ENCODE results near the gene MRNIP.

MRNIP gene, protein sequence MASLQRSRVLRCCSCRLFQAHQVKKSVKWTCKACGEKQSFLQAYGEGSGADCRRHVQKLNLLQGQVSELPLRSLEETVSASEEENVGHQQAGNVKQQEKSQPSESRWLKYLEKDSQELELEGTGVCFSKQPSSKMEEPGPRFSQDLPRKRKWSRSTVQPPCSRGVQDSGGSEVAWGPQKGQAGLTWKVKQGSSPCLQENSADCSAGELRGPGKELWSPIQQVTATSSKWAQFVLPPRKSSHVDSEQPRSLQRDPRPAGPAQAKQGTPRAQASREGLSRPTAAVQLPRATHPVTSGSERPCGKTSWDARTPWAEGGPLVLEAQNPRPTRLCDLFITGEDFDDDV

DNA sequence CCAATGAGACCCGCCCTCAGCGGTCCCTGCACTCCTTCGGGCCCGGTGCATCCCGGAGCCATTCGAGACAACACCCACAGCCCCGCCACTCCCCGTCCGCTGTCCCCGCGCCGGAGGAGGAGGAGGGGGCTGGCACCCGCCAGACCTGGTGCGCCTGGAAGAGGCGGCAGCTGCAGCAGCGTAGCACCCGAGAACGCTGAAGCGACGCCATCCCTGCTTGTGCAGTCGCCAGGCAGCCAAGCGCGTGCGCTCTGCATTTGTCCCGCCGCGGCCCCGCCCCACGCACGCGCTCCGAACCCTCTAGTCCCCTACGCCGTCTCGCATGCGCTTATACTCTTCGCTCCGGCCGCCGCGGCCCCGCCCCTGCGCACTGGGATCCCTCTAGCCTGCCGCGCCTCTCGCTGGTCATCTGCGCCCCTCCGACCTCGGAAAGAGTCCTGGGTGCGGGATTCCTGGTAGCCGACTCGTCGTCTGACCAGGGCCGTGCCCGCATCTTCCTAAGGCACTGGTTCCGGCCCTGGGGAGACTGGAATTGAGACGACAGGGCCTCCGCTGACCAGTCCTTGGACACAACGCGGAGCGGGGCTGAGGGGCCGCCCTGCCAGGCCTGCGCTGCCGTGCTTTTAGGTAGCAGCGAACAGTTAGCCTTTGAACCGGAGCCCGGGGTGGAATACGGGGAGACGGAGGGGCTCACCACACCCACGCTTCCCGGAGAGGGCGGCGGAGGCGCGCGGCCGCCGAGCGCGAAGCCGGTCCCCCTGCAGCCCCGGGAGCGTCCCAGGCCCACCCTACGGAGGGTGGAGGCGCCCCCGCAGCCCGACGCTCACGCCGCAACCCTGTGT lies at the start of gene MRNIP:
Gene MRNIP, minus strand, starts transcription at position 232 of the 842 bp plus-strand sequence. Its CDS starts 21 bp downstream, at position 211.
- TF ChIP-seq GATA3 (IDR thresholded peaks at IDR 0.05; ENCODE audit: low read depth, low read length) (no peak), GATA2 (IDR thresholded peaks at IDR 0.05; ENCODE audit: low read depth, low read length) (no peak)

DNA sequence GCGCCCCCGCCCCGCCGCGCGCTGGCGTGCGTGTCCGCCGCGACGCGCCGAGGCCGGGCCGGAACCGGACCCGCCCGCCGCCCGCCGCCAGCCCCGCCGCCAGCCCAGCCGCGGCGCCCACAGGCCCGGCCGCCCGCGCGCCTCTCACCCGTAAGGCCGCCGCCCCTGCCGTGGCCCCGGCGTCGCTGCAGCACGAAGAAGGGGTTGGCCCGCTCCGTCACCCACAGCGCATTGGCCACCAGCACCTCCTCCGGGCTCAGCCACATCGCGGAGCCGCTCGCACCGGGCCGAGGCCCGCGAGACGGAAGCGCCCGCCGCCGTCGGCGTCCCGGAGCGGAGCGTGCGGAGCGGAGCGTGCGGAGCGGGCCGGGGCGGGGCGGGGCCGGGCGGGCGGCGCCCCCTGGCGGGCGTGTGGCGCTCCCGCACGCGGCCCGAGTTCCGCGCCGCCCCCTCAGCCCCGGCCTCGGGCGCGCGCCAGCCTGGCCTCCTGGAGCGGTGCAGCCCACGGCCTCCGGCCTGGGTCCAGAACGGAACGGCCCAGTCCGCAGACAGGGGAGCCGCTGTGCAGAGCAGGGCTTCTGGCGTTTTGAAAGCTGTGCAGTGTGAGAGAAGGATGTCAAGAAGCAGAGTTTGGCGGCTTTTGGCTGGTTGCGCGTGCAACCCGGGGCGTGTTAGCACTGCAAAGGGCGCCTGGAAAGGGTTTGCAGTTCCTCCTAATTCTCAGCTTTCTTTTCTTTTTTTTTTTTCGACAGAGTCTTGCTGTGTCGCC lies 49.1 kb upstream of the MRNIP start, which contains the start of gene TBC1D9B:
Gene TBC1D9B, minus strand, starts transcription at position 342 of the 769 bp plus-strand sequence. Its CDS starts 76 bp downstream, at position 266.
- TF ChIP-seq GATA3 (IDR thresholded peaks at IDR 0.05; ENCODE audit: low read depth, low read length) (no peak), GATA2 (IDR thresholded peaks at IDR 0.05; ENCODE audit: low read depth, low read length) (no peak)

DNA sequence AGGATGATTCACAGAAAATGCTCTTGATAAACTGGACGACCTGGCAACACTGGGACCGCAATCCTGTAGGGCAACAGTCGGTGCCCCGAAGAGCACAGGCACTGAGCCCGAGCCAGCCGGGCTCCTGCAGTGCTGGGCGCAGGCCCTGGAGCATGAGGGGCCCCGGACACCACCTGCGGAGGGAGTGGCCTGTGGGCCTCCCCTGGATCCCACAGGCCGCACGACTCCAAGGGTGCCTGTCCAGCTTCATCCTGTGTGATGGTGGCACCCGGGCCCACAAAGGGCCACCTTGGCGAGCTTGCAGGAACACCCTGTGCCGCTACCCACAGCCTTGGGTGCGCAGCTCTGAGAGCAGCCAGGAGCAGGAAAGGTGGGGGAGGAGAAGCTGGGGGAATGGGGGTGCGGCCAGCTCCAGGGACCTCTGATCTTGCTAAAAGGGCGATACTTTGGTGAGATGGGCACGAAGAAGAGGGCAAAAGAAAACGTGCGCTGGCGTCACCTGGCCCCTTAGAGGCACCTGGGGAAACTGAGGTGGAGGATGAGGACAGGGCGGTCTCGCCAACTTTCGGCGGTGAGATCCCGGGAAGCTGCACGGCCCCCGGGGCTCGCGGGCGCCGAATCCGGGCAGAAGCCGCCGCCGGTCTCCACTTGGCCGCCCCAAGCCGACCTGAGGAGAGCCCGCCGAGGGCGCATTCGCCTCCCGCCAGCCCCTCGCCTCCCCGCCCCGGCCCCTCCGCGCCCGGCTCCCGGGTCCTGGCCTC lies 48.4 kb upstream of the MRNIP start:
- no peak for TF ChIP-seq GATA3 (IDR thresholded peaks at IDR 0.05; ENCODE audit: low read depth, low read length)
- no peak for TF ChIP-seq GATA2 (IDR thresholded peaks at IDR 0.05; ENCODE audit: low read depth, low read length)

DNA sequence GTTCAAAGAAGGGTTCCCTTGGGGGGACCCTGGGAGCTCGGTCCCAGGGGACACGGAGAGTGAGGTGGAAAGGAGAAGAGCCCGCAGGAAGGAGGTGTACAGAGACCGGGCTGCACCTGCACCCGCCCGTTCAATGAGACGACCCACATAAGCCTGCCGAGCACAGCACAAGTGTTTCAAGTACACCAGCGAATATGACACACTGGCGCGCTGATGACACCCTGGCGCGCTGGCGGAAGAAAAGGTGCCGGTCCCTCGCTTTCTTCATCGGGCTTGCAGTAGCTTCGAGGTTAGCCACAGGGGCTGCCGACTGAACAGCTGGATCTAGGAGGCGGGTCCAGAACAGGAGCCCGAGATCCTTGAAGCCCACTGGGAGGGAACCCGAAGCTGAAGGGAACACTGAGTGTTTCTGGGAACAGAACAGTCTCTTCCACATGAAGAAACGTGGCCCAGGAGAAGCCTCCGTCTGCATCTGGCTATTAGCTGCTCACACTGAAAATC lies 47.7 kb upstream of the MRNIP start:
- TF ChIP-seq GATA3 (IDR thresholded peaks at IDR 0.05; ENCODE audit: low read depth, low read length) (no peak), GATA2 (IDR thresholded peaks at IDR 0.05; ENCODE audit: low read depth, low read length) (no peak)

DNA sequence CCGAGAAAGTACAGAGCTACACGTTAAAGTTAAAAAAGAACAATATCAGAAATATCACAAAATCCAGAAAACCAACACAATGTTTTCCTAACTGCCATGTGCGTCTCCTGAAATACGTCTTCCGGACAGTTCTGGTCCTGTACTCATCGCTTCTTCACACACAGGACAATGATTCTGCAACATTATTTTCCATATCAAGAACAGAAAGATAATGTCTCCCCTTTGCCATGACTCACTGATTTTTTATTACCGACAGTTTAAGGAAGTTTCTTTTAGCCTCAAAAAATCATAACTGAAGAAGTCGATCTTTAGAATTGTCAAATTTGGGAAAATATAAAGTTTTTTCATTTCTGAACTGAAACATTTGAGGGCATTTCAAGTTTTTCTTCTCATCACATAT lies 46.5 kb upstream of the MRNIP start:
- TF ChIP-seq GATA2 (IDR thresholded peaks at IDR 0.05; ENCODE audit: low read depth, low read length) (no peak), GATA3 (IDR thresholded peaks at IDR 0.05; ENCODE audit: low read depth, low read length) (no peak)

DNA sequence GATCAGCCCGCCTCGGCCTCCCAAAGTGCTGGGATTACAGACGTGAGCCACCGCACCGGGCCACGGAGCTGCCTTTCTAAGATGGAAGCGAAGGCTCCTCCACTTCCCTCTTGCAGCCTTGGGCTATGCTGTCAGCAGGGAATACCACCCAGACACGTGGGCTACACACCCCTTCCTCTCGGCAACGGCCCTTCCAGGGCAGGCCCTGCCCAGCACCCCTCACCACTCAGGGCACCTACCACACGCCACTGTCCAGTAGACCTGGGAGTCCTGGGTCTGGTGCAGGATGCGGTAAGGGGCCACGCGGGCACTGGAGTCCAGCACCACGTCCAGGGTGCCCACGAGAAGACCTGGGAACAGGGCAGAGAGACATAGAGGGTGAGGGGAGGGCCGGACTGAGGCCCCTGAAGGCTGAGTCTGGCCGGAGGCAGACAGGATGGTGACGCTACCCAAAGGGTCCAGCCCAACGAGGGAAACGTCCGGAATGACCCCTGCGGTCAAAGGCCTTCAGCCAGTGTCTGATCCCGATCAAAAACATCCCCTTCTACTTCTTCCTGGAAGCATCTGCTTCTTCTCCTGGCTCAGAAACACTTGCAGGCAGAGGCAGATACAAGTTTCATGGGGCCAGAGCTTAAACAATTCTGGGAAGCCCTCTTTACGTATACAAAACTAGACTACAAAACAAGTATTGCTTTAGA lies 46.0 kb upstream of the MRNIP start:
- TF ChIP-seq GATA2 (IDR thresholded peaks at IDR 0.05; ENCODE audit: low read depth, low read length): no peak
- TF ChIP-seq GATA3 (IDR thresholded peaks at IDR 0.05; ENCODE audit: low read depth, low read length): no peak

DNA sequence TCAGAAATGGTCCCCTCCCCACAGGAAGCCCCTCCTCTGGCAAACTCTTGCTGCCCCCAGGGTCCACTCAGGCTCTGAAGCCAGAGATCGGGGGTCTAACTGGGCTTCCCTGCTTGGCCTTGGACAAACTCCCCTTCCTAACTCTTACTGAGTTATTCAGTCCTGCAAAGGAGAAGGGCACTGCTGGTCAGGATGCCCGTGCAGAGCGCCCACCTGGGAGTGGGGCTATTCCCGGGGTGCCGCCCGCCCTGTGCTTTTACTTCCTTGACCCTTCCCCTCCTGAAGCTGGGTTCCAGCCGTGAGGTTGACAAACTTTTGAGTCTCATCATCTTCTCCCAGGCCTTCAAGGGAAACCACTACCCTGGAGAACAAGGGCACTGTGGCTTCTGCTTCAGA lies 44.1 kb upstream of the MRNIP start:
- no peak for TF ChIP-seq GATA2 (IDR thresholded peaks at IDR 0.05; ENCODE audit: low read depth, low read length)
- TF ChIP-seq GATA3 (IDR thresholded peaks at IDR 0.05; ENCODE audit: low read depth, low read length): no peak

DNA sequence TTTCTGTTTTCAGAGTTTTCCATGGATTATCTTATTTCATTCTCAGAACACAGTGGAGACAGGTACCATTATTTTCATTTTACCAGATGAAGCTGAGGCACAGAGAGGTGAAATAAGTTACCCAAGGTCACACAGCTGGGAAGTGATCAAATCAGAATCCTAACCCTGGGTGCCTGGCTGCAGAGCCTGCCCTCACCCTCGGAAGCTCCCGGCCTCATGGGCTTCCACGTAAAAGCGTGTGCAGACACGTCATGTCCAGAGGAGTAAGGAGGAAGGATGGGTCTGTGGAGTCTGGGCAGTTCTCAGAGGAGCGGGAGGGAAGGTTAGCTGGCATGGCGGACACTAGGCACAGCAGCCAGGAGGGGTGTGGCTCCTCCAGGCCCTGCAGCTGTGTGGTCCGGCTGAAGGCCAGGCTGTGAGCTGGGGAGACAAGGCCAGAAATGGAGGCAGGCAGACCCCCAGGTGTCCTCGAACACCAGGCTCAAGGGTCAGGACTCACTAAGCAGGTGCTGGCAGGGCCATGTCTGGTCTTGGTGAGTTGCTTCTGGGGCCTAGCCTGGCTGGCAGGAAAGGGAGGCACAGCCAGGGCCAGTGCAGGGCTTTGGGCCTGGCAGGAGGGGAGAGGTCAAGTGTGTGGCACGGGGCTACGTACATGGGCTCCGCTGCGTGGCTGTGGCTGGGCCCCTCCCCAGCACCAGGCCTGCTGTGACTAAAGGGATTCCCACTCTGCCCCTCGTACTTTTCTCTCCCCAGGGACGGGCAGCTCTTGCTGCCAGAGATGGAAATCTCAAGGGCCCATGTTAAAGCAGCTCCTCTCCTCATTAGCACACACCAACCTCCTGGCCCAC lies 43.5 kb upstream of the MRNIP start:
- TF ChIP-seq GATA3 (IDR thresholded peaks at IDR 0.05; ENCODE audit: low read depth, low read length) (no peak), GATA2 (IDR thresholded peaks at IDR 0.05; ENCODE audit: low read depth, low read length) (no peak)

DNA sequence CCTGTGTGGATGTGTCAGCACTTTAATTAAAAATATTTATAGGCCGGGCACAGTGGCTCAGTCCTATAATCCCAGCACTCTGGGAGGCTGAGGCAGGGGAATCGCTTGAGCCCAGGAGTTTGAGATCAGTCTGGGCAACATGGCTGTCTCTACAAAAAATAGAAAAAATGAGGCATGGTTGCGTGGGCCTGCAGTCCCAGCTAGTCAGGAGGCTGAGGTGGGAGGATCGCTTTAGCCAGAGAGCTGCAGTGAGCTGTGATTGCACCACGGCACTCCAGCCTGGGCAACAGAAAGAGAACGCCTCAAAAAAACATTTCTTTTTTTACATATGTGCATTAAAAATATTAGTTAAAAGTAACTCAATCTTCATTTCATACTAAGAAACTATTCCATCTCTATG lies 42.8 kb upstream of the MRNIP start:
- TF ChIP-seq GATA2 (IDR thresholded peaks at IDR 0.05; ENCODE audit: low read depth, low read length): no peak
- TF ChIP-seq GATA3 (IDR thresholded peaks at IDR 0.05; ENCODE audit: low read depth, low read length): no peak

DNA sequence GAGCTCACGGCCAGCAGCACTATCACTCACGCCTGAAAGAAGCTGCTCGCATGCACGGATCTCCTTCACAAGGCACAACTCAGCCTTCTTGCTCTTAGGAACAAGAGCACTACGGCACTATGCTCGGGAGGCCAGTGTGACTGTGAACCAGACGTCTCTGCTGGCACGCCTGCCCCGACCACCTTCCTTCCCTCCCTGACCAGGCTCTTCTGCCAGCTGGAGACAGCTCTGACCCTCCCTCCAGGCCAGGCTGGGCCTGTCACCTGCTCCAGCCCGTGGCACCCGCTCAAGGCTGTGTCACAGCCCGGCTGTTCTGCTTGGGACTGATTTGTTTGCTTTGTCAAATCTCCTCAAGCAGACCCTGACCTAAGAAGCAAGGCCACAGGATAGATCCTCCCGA lies 42.1 kb upstream of the MRNIP start:
- no peak for TF ChIP-seq GATA2 (IDR thresholded peaks at IDR 0.05; ENCODE audit: low read depth, low read length)
- no peak for TF ChIP-seq GATA3 (IDR thresholded peaks at IDR 0.05; ENCODE audit: low read depth, low read length)

DNA sequence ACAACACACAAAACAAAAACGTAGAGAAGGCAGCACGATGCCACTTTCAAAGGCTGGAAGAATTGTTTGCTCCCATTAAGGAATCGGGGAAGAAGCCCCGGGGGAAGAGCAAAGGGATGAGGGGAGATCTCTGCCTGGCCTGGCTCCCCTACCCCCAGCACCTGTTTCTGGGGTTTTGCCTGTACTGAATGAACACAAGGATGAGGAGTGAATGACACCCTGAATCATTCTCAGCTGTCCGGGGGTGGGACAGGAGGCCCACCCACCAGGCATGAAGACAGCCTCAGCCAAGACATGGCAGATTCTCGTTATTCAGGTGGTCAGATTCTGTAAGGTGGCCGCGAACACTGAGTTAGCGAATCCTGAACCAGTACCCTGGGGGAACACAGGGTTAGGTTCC lies 41.6 kb upstream of the MRNIP start:
- TF ChIP-seq GATA3 (IDR thresholded peaks at IDR 0.05; ENCODE audit: low read depth, low read length): no peak
- TF ChIP-seq GATA2 (IDR thresholded peaks at IDR 0.05; ENCODE audit: low read depth, low read length): no peak

DNA sequence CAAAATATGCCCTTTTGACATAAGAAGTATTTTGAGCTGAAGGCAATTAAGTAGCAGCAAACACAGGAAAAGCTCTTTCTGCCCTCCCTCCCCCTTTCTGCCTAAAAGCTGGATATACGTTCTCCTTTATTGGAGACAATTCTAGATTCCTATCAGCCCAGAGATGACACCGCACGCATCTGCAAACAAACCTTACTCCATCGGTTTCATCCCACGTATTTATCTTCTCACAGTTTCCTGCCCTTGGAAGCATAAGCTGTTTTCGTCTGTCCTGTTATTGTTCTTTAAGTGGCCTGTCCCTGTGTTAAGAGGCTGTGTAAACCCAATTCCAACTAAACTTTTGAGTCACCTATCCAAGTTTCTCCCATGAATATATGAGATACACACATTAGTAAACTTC lies 37.2 kb upstream of the MRNIP start:
- no peak for TF ChIP-seq GATA3 (IDR thresholded peaks at IDR 0.05; ENCODE audit: low read depth, low read length)
- peak; percentile 33; the same call in 1 of the 2 replicates for TF ChIP-seq GATA2 (IDR thresholded peaks at IDR 0.05; ENCODE audit: low read depth, low read length)
